Heart left ventricle (tissue), 16 donors: ENCODE results near the gene KRTAP5-6. TPM values are rescaled to one million over a fixed set of nuclear protein-coding genes. Genes with fewer than 3 reads are reported as not detected.

Experiments
- ATAC-seq, 4 donors: fragments of 200-7000 bp; cut with Tn5 transposase; one replicate each; pipeline ENCODE4 v1.9.1; 2020 to 2022; ENCODE audit warnings: moderate library complexity in 4 of 4, mild to moderate bottlenecking in 3 of 4, moderate number of reproducible peaks in 1 of 4
- DNase-seq, 5 donors: peaks; one replicate each; pipeline ENCODE4 v3.0.0-alpha.2; 2020
- H3K27ac ChIP-seq, 12 donors: fragments of 200-600 bp; sonication (generic) in 4 of 12; one replicate each; pipeline versions ENCODE4 v1.5.0 to v1.8.0; 2016 to 2022; ENCODE audit warnings: mild to moderate bottlenecking in 2 of 12
- H3K27me3 ChIP-seq, 9 donors: fragments of 200-600 bp; sonication (generic) in 2 of 9; one replicate each; pipeline versions ENCODE4 v1.5.1 to v1.8.0; 2016 to 2022; ENCODE audit warnings: mild to moderate bottlenecking in 3 of 9
- H3K36me3 ChIP-seq, 9 donors: fragments of 200-600 bp; sonication (generic) in 2 of 9; one replicate each; pipeline versions ENCODE4 v1.5.0 to v1.8.0; 2018 to 2022; ENCODE audit warnings: mild to moderate bottlenecking in 2 of 9
- H3K4me1 ChIP-seq, 12 donors: fragments of 200-600 bp; sonication (generic) in 4 of 12; one replicate each; pipeline versions ENCODE4 v1.5.0 to v1.8.0; 2016 to 2022; ENCODE audit warnings: mild to moderate bottlenecking in 3 of 12
- H3K4me3 ChIP-seq, 12 donors: fragments of 200-600 bp; sonication (generic) in 4 of 12; one replicate each; pipeline versions ENCODE4 v1.5.0 to v1.8.0; 2017 to 2022; ENCODE audit warnings: mild to moderate bottlenecking in 9 of 12, moderate library complexity in 4 of 12
- H3K9me3 ChIP-seq, 12 donors: fragments of 200-600 bp; sonication (generic) in 4 of 12; one replicate each; pipeline versions ENCODE4 v1.5.0 to v1.8.0; 2016 to 2022; ENCODE audit warnings: mild to moderate bottlenecking in 1 of 12
- POLR2A ChIP-seq, 2 donors: fragments of 450-650 bp; IDR thresholded peaks; one replicate each; pipeline ENCODE4 v1.6.1; 2017; ENCODE audit warnings: antibody characterized with exemption in 2 of 2, mild to moderate bottlenecking in 2 of 2, moderate library complexity in 2 of 2
- WGBS, 4 donors: extraction: QIAGEN DNeasy Blood & Tissue Kit in 2 of 4; methylation state at CpG; one replicate each; pipeline versions ENCODE4 v1.1.5 to v1.1.7; 2013 to 2018; 5-methylcytosine and 5-hydroxymethylcytosine counted together
- intact Hi-C, 10 donors: fragments of 100-400 bp; cut with DNase I; formaldehyde crosslinking; loops; one replicate each; pipeline versions ENCODE4 v1.11.1 to v1.14.2; 2022
- polyA plus RNA-seq, 2 donors: library from polyadenylated mRNA; stranded (reverse); fragments of 200-250 nt; gene quantifications; one replicate each; pipeline ENCODE4 v1.2.3, GENCODE V29; 2013
- total RNA-seq, 9 donors: library from RNA; depleted of rRNA in 2 of 9; stranded (reverse); fragments of >200 nt in 2 of 9; fragmentation: NEBNext Ultra II Directional in 3 of 9; extraction: Animal tissue kit (Norgen Biotek cat#: 25700) in 3 of 9; gene quantifications; one replicate each; pipeline versions ENCODE4 v1.1.0 to v1.2.4, GENCODE V29; 2016 to 2023
- TF ChIP-seq, protein P1 (sequence below), 12 donors: fragments of 200-600 bp; sonication (generic) in 4 of 12; IDR thresholded peaks; one replicate each; pipeline versions ENCODE4 v1.5.0 to v1.8.0; 2018 to 2022; ENCODE audit warnings: antibody characterized with exemption in 12 of 12, mild to moderate bottlenecking in 5 of 12
- donor health status: ischemic (EF 13 %, LVEDD 7.1; RV severe dilation, severe dysfunction).
- donor health status: healthy with polysubstance abuse.
- donor health status: DM: no; HTN: yes; CAD: no.
- donor health status: DM: no; HTN: no; CAD: no.
- donor health status: ischemic (EF 25% LVEDD 6.9; RV normal size, moderate dysfunction).
- donor health status: ischemic (EF 25% LVEDD 5.7; RV mildly dilated, moderate dysfunction).
- donor health status: healthy.
- donor health status: DM: yes; HTN: yes; CAD: no.
- donor health status: ischemic (EF 35%, LVEDD 5.7; RV mildly dilated, moderate dysfunction).
- donor health status: nonischemic (EF 11% LVEDD 7.7; RV severe dilation, severe dysfunction).
- donor health status: DM: yes; HTN: yes; CAD: no.
- donor health status: PGD.
- donor health status: ischemic (EF 29% LVEDD 5.4; RV normal size, mild dysfunction).
- donor health status: nonischemic (EF 23%, LVEDD 6.1; RV moderate dilation, normal function).

Gene KRTAP5-6
- total and polyA plus RNA-seq, 11 donors, result not detected

DNA sequence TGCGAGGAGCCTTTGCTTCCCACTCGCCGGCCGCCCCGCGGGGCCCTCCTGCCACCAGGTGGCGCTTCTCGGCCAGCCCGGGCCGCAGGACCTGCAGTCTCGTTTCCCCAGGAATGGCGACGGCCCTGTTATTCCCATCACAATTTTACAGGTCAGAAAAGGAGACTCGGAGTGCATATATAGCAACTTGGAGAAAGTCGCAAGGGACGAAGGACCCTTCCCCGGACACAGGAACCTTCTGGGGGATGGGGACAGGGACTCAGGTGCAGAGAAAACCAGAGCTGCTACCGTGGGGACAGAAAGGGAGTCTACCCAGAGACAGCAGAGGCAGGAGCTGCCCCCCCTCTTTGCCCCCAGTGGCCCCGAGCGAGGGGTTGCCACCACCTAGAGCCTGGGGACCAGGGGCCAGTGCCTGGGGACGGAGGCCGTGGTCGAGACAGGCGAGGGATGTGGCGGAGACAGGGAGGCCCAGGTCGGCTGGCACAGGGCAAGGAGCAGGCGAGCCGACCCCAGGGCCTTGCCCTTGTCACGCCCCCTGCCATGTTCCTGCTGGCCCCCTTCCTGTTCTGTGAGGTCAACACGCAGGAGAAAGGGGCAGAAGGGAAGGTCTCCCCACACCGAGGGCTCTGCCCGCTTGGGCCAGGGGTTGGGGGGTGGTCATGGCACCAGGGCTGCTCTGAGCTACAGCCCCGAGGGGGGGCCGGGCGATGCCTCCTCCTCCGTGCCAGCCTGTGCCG is 3.5 kb upstream of the KRTAP5-6 start:
- peaks cover 3 to 15% (median 10%) of the 10 kb centered on the region in 12 donors for H3K4me1 ChIP-seq
- H3K4me3 ChIP-seq, result peak overlapping the region in 10 of 12 donors; percentile 37 to 61 (median 48)
- ATAC-seq (peak; percentile 65 to 85 (median 75)), DNase-seq (peak; percentile 77 to 92 (median 78))
- peak overlapping the region in 11 of 12 donors; percentile 9 to 80 (median 60) for H3K27ac ChIP-seq
- no peaks in the 10 kb centered on the region for H3K9me3 ChIP-seq
- intact Hi-C loops, result loop anchor here (1.0 to 10.0 kb wide), 14 partner anchors 41 to 463 kb away; partner anchors contain the start of gene TNNT3 (in 1 of the 10)
- peaks cover 0 to 14% (median 0%) of the 10 kb centered on the region in 9 donors for H3K27me3 ChIP-seq
- H3K36me3 ChIP-seq, result no peaks in the 10 kb centered on the region
- WGBS, 4 donors, result 15 to 21% (median 18%) methylated on average over 21 to 37 of the region's 37 CpGs
- TF ChIP-seq POLR2A (IDR thresholded peaks at IDR 0.05), result no peak
- TF ChIP-seq, protein P1, sequence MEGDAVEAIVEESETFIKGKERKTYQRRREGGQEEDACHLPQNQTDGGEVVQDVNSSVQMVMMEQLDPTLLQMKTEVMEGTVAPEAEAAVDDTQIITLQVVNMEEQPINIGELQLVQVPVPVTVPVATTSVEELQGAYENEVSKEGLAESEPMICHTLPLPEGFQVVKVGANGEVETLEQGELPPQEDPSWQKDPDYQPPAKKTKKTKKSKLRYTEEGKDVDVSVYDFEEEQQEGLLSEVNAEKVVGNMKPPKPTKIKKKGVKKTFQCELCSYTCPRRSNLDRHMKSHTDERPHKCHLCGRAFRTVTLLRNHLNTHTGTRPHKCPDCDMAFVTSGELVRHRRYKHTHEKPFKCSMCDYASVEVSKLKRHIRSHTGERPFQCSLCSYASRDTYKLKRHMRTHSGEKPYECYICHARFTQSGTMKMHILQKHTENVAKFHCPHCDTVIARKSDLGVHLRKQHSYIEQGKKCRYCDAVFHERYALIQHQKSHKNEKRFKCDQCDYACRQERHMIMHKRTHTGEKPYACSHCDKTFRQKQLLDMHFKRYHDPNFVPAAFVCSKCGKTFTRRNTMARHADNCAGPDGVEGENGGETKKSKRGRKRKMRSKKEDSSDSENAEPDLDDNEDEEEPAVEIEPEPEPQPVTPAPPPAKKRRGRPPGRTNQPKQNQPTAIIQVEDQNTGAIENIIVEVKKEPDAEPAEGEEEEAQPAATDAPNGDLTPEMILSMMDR (IDR thresholded peaks at IDR 0.05), result peak; percentile 90 to 97 (median 95)

DNA sequence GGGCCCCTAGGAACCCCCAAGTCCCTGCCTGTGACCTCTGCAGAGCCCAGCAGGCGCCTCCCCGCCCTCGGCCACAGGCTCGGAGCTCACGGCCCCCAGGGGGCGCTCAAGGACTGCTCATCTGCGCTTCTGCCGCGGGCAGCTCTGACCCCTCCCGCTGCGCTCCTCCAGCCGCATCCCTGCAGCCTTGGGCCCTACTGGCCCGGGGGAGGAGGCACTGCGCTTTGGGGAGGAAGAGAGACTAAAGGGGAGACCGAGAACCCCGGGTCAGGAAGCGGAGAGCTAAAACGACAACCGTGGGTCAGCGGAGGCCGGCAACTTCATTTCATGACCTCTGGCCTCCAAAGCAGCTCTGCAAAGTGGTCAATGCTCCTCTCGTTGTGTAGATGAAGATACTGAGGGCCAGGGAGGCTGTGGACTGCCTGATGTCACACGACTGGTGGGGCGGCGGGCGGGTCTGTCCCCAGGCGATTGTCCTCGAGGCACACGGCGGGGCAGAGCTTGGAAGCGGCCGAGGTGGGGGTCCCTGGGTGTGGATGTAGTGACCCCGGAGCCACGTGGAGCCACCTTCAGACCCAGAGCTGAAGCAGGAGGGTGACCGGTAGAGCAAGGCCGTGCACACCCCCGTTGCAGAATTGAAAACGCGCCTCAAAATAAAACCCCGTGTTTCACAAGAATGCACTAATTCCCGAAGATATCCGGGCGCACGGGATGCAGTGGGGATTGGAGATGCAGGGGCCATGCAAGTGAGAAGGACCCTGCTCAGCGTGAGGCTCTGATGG is 2.7 kb upstream of the KRTAP5-6 start:
- peak; percentile 85 to 98 (median 96) for ATAC-seq
- H3K27ac ChIP-seq, result peak overlapping the region in 10 of 12 donors; percentile 26 to 80 (median 64)
- TF ChIP-seq POLR2A (IDR thresholded peaks at IDR 0.05), result no peak
- TF ChIP-seq, protein P1 (IDR thresholded peaks at IDR 0.05), result peak; percentile 90 to 97 (median 94)
- H3K27me3 ChIP-seq, result peaks cover 0 to 12% (median 0%) of the 10 kb centered on the region in 9 donors
- H3K4me1 ChIP-seq, result peaks cover 3 to 15% (median 10%) of the 10 kb centered on the region in 12 donors
- DNase-seq, result peak; percentile 88 to 95 (median 89)
- no peaks in the 10 kb centered on the region for H3K36me3 ChIP-seq
- intact Hi-C loops, result loop anchor here (1.0 to 10.0 kb wide), 7 partner anchors 42 to 458 kb away; partner anchors contain the start of gene TNNT3 (in 1 of the 10)
- no peaks in the 10 kb centered on the region for H3K9me3 ChIP-seq
- WGBS, 4 donors, result 40 to 50% (median 45%) methylated on average over 39 to 45 of the region's 45 CpGs
- H3K4me3 ChIP-seq, result peak overlapping the region in 10 of 12 donors; percentile 37 to 61 (median 48)

DNA sequence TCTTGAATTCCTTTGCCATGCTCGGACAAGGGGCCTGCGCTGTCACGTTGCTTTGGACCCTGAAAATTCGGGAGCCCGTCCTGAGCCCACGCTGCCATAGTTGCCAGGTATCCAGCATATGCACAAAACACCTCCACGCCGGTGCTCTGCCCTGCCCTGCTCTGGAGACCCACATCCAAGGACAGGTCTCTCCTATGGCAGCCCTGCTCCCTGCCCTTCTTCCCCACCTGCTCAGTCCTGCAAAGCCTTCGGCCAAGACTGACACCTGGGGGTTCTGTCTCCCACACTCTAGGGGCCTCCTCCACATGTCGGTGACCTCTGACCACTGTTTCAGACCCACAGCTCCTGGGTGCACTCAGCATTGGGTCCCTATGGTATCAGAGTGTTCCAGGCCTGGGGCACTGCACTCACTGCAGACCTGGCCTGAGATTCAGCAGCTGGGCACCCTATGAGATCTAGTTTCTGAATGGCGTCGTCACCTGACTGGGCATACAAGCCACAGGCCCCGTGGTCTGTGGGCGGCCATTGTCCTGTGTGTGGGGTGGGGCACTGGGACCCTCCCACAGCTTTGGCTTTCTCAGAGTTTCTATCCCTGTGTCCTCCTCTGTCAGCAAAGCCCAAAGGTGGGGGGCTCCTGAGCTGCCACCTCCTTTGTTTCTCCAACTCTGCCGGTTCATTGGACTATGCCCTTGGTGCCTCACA is 2.0 kb upstream of the KRTAP5-6 start:
- intact Hi-C loops, result loop anchor here (1.0 to 10.0 kb wide), 7 partner anchors 43 to 457 kb away; partner anchors contain the start of gene TNNT3 (in 1 of the 10)
- peaks cover 0 to 11% (median 0%) of the 10 kb centered on the region in 9 donors for H3K27me3 ChIP-seq
- peaks cover 3 to 15% (median 10%) of the 10 kb centered on the region in 12 donors for H3K4me1 ChIP-seq
- no peak for DNase-seq
- no peak for ATAC-seq
- H3K36me3 ChIP-seq, result no peaks in the 10 kb centered on the region
- TF ChIP-seq, protein P1 (IDR thresholded peaks at IDR 0.05), result no peak
- no peak for TF ChIP-seq POLR2A (IDR thresholded peaks at IDR 0.05)
- H3K9me3 ChIP-seq, result no peaks in the 10 kb centered on the region
- H3K27ac ChIP-seq, result no peak overlapping the region
- 86 to 96% (median 94%) methylated on average over 9 to 15 of the region's 15 CpGs for WGBS, 4 donors
- no peak overlapping the region for H3K4me3 ChIP-seq
